Neural cell (in vitro differentiated cells): ENCODE measurements around the gene ECEL1.

Experiments used
- CTCF ChIP-seq: fragments of 450-650 bp; IDR thresholded peaks from 2 replicates; pipeline ENCODE4 v1.5.1; 2014; ENCODE audit warnings: antibody characterized with exemption, mild to moderate bottlenecking, moderate library complexity; ENCODE audit not compliant: poor library complexity, severe bottlenecking
- EZH2 ChIP-seq: fragments of 200-600, 300-800 bp; shearing (Covaris generic), sonication (generic); IDR thresholded peaks from 2 replicates; pipeline ENCODE4 v1.6.1; 2014; ENCODE audit warnings: antibody characterized with exemption, low read length, borderline replicate concordance, mild to moderate bottlenecking; ENCODE audit not compliant: insufficient read depth, poor library complexity, severe bottlenecking
- POLR2AphosphoS5 ChIP-seq: IDR thresholded peaks from 2 replicates; pipeline ENCODE4 v1.6.1; 2012
- RAD21 ChIP-seq: fragments of 450-650 bp; conservative IDR thresholded peaks from 2 replicates; pipeline ENCODE4 v1.6.1; 2014; ENCODE audit warnings: antibody characterized with exemption, mild to moderate bottlenecking, moderate library complexity
- REST ChIP-seq: IDR thresholded peaks from 2 replicates; pipeline ENCODE4 v1.6.1; 2012; ENCODE audit warnings: borderline replicate concordance
- TAF1 ChIP-seq: IDR thresholded peaks from 2 replicates; pipeline ENCODE4 v1.6.1; 2012; ENCODE audit warnings: low read depth

DNA sequence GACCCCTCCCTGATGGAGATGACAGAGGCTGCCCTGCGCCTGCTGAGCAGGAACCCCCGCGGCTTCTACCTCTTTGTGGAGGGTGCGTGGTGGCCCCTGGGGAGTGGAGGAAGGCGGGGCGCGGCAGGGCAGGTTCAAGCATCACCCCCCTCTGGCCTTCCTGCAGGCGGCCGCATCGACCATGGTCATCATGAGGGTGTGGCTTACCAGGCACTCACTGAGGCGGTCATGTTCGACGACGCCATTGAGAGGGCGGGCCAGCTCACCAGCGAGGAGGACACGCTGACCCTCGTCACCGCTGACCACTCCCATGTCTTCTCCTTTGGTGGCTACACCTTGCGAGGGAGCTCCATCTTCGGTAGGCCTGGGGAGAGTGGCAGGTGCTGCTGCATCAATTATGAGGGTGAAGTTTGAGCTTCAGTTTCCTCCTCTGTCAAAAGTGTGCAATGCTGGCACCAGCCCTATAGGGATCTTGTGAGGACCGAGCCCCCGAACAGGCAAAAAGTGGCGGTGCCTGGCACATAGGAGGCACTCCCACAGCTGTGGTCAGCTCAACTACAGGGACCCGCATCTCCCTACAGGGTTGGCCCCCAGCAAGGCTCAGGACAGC, 29.5 kb downstream of the ECEL1 start:
- TF ChIP-seq POLR2AphosphoS5 (no peak), CTCF (no peak), RAD21 (no peak), EZH2 (no peak), TAF1 (no peak), REST (no peak)
